Putamen (tissue), 1 donor: ENCODE results near the gene SLX4.
A peak's percentile ranks its signal among the peaks of the same experiment; 100 is the strongest.
"Not testable (repeated sequence)": the region's sequence is repeated elsewhere in the genome, so short reads cannot be mapped to it uniquely, and the experiment has no call there.

ENCODE experiments used
- DNase-seq: peaks from one replicate; pipeline ENCODE4 v3.0.0-alpha.2; 2016; ENCODE audit warnings: low spot score

The SLX4 gene, protein sequence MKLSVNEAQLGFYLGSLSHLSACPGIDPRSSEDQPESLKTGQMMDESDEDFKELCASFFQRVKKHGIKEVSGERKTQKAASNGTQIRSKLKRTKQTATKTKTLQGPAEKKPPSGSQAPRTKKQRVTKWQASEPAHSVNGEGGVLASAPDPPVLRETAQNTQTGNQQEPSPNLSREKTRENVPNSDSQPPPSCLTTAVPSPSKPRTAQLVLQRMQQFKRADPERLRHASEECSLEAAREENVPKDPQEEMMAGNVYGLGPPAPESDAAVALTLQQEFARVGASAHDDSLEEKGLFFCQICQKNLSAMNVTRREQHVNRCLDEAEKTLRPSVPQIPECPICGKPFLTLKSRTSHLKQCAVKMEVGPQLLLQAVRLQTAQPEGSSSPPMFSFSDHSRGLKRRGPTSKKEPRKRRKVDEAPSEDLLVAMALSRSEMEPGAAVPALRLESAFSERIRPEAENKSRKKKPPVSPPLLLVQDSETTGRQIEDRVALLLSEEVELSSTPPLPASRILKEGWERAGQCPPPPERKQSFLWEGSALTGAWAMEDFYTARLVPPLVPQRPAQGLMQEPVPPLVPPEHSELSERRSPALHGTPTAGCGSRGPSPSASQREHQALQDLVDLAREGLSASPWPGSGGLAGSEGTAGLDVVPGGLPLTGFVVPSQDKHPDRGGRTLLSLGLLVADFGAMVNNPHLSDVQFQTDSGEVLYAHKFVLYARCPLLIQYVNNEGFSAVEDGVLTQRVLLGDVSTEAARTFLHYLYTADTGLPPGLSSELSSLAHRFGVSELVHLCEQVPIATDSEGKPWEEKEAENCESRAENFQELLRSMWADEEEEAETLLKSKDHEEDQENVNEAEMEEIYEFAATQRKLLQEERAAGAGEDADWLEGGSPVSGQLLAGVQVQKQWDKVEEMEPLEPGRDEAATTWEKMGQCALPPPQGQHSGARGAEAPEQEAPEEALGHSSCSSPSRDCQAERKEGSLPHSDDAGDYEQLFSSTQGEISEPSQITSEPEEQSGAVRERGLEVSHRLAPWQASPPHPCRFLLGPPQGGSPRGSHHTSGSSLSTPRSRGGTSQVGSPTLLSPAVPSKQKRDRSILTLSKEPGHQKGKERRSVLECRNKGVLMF (N-terminal part only)

DNA sequence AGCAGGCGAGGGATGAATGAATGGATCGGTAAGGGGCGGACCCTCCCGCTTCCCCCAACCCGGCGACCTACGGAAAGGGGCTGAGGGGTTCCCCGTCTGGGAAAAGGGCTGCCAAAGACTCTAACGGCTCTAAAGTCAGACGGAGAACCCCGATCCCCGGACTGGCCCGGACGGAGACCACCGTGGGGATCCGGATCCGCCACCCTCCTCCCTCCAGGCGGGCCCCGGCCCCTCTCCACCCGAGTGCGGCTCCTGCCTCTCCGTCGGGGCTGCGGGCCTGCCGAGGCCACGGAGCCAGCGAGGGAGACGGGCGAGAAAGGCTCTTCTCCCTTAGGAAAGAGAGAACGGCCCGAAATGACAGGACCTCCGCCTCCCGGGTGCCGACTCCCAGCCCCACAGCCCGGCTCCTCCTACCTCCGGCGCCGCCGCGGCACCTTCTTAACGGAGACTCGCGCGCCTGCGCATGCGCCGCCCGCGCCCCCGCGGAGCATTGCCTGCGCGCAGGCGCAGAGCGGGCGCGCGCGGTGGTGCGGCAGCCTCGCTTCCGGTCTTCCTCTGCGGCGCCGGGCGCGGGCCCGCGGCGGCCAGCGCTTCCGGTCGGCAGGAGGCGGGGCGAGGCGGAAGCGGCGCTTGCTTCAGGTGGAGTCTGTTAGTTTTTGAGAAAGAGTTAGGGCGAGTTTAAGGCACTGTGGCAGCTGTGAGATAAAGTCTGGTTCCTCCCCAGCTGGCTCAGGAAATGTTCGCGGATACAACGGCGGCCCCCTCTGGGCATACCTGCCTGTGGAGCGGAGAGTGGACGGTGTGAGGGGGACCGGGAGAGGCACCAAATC lies at the start of gene SLX4:
SLX4 (minus strand) TSS at position 461 of the 830 bp plus-strand sequence. CDS start 2,642 bp downstream, outside the sequence.
- DNase-seq, result peak; percentile 89

DNA sequence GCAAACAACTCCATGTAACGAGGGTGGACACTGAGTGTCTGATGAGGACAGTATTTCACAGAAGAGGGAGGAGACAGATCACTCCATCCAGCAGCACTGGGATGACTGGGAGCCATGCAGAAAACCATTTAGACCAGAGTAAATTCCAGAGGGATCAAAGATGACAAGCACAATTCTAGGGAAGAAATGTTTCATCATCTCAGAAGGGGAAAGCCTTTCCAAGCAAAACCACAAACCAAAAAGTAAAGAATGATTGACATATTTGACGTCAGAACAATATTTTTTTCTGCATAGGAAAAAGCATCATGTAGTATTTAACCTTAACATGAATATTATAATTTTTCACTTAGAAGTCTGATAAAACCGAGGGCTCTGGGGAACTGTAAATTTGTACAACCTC lies 47.8 kb upstream of the SLX4 start:
- DNase-seq, result no peak

DNA sequence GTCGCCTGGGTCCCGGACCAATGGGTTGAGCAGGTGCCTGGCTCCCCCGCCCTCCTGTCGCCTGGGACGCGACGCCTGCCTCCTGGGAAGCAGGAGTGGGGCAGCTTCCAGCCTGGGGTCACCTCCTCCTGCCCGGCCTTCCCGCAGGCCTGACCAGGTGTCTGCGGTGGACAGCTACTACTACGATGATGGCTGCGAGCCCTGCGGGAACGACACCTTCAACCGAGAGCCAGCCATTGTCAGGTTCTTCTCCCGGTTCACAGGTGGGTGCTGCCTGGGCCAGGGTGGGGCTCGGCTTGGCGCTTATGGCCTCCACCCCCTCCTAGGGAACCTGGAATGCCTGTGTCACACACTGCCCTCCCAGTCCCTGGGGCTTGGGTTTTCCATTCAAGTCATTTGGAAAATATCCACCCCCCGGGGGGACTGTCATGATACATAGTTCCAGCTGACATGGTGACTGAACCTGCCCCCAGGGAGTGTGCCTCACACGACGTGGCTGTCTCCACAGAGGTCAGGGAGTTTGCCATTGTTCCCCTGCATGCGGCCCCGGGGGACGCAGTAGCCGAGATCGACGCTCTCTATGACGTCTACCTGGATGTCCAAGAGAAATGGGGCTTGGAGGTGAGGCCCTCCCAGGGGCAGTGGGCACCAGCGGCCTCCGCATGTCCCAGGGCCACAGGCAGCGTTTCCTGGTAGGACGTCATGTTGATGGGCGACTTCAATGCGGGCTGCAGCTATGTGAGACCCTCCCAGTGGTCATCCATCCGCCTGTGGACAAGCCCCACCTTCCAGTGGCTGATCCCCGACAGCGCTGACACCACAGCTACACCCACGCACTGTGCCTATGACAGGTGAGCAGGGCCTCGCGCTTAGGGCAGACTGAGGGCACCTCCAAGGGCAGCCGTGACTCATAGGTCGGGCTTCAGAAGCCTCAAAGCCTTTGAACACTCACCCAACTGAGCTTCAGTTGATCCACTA lies 45.4 kb upstream of the SLX4 start:
- DNase-seq, result no peak

DNA sequence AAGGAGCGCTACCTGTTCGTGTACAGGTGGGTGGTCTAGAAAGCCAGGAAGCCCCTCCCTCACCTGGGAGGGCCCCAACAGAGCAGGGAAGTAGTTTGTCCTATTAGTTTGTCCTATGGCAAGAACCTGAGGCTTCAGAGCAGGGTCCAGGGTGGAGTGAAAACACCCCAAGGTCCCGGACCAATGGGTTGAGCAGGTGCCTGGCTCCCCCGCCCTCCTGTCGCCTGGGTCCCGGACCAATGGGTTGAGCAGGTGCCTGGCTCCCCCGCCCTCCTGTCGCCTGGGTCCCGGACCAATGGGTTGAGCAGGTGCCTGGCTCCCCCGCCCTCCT lies 44.7 kb upstream of the SLX4 start:
- not testable (repeated sequence) for DNase-seq

DNA sequence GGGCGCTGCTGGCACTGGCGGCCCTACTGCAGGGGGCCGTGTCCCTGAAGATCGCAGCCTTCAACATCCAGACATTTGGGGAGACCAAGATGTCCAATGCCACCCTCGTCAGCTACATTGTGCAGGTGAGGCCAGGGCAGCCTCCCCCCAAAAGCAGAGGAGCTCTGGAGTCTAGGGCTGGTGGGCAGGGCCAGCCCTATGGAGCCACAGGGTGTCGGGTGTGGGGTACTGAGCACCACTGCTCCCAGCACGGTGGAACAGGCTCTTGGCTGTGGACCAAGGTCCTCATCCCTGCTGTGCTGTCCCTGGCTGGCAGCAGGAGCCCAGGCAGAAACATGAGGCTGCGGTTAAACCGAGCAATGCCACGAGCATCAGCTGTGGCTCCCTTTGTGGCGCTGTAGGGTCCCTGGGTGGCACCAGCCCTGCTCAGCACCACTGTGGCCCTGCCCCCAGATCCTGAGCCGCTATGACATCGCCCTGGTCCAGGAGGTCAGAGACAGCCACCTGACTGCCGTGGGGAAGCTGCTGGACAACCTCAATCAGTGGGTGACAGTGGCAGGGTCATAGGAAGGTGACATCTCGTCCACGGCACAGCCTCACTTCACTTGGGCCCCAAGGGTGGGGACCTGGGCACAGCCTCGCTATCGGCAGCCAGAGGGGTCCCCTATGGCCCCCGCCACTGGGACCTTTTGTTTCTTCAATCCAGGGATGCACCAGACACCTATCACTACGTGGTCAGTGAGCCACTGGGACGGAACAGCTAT lies 44.2 kb upstream of the SLX4 start:
- DNase-seq, result no peak

DNA sequence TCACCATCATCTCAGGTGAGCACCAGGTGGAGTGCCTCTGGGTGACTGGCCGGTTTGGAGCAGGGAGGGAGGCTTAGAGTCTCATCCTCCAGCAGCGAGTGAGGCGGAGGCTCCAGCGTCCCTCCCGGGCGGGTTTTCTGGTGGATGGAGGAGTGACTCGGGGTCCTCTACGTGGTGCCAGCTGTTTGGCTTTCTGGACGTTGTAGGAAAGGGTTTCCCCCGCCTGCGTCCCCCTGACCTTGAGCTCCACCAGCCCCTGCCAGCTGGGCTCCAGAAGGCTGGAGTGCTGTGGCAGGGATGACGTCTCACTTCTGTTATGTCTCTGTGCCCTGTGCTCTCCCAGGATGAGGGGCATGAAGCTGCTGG lies 43.6 kb upstream of the SLX4 start:
- DNase-seq, result no peak

DNA sequence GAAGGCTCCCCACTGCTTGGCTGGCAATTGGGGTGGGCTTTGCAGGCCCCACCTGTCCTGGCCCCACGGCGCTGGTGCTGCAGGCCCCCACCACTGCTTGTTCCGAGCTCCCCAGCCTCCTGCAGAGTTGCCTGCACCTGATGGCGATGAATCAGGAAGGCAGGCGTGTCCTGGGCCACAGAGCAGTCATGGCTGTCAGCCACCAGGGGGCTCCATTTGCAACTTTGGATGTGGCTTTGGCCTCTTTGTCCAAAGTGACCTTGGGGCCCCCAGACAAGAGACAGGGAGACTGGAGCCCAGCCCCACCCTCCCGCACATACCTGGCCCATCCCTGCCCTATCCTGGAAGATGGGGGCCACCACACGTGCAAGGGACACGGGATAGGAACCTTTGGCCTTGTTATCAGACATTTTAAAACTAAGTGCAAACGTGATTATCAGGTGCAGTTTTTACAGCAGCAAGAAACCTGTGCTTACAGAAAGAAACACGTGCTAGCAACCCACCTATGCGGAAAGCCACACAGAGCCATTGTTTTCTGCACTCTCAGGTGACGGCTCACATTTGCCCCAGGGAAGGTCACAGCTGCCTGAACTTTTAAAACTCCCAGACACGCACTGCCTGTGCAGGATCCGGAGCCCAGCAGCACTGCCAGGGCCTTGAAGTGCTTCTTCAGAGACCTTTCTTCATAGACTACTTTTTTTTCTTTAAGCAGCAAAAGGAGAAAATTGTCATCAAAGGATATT lies 43.0 kb upstream of the SLX4 start, which contains the start of gene DNASE1:
DNASE1 (plus strand) TSS at position 443 of the 743 bp plus-strand sequence. CDS start 683 bp downstream, outside the sequence.
- no peak for DNase-seq

DNA sequence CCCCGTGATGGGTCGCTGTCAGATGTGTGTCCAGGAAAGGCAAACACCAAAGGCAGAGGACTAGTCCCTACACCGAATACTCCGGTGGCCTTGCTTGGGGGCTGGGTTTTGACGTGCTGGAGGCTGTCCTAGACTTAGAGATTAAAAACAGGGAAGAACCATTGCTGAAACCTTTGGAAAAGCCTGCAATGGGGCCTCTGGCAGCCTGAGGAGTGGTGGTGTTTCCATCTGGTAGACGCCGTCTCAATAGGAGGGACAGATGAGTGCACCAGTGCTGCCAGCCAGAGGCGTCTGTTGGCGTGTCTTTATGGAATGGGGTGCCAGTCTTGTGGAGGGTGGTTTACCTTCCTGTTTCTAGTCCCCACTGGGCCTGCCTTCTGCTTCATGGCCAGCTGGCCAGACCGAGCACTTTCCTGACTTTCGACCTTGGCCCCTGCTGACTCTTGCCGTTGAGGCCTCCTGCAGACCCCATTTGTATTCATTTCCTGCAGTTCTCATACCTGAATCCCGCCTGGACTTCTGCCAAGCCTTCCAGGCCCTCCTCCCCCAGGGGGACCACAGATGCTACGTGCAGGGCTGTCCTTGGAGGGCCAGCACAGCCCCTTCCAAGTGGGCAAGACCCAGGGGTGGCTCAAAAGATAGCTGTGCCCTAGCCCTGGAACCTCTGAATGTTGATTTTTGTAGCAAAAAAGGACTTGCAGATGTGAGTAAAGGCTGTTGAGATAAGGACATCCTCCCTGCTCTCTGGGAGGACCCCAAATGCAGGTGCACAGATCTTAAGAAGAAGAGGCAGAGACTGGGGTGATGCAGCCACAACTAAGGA lies 41.2 kb upstream of the SLX4 start:
- no peak for DNase-seq

DNA sequence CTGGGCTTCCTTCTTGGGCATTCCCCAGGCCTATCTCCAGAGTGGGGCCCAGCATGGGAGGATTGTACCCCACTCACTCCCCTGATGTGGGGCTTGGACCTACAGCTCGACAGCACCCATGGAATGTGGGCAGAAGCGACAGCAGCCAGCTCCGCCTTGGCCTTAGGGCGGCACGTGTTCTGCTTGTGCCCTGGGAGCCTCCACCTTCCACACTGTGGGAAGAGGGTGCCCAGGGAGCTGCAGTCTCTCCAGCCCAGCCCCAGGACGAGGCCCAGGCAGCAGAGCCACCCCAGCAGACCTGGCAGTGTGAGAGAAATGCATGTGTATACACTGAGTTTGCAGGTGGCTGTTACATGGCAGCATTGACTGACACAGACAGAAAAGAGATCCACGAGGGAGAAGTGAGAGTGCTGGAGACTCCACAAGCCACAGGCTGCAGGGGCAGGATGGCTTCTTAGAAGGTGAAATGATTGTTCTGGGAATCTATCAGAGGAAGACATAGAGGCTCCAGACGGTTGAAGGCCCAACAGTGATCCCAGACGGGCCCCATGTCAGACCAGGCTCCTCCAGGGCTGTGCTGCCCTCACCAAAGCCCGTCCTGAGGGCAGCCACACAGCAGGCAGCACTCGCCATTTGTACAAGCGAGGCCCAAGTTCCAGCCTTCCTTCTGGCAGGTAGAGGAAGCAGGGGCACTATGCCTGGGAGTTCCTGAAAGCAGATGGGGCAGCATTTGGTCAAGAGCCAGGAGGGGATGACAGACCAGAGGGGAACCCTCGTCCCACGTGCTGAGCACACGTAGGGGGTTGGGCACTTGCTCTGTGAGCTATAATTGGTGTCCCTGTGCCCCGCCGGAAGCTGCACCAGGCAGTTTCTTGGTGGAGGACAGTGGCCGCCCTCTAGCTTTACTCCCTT lies 40.3 kb upstream of the SLX4 start:
- no peak for DNase-seq

DNA sequence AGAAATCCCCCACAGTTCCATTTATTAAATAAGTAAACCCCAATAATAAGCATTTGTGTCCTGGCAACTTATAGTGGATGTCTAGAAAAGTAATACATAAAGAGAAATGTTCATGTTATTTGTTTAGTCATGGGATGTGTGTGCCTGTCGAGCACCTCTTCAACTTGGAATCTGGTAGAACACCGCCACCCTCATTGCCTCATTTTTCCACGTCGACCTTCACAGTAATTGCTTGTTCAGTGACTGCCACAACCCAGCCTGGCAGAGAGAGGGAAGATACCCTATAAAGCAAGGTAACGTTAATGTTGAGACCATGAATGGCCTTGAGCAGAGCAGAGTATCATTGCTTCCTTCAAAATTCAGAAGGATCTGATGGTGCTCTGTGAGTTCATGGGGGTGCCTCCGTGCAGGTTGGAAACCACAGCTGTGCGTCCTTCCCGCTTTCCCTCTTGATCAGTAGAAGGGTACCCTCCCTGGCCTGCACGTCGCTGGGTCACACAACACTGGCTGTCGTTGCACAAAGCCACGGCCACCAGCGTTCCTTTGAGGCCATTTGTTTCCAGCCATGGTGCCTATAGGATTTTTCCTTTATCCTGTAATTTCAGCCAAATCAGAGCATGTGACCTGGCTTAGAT lies 39.3 kb upstream of the SLX4 start:
- no peak for DNase-seq

DNA sequence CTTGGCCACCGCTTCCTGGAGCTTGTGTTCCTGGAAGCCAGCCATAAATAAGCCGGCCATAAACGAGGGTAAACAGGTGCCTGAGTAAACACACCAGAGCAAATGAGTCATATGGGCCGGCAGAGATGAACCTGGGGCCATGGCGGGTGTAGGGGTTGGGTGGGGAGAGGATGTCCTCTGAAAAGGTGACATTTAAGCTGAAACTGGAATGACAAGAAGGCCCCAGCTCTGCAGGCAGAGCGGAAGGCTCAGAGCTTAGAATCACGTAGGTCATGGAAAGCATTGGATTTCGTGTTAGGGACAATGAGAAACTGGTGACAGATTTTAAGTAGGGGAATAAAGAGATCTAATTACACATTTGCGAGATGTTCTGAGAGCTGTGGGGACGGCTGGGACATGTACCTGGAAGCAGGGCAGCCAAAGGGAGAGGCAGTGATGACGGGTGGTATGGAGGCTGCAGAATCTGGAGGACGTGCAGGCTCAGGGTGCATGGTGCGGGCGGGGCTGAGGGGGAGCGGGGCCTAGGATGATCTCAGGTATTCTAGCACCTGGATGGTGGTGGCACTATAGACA lies 35.0 kb upstream of the SLX4 start:
- no peak for DNase-seq

DNA sequence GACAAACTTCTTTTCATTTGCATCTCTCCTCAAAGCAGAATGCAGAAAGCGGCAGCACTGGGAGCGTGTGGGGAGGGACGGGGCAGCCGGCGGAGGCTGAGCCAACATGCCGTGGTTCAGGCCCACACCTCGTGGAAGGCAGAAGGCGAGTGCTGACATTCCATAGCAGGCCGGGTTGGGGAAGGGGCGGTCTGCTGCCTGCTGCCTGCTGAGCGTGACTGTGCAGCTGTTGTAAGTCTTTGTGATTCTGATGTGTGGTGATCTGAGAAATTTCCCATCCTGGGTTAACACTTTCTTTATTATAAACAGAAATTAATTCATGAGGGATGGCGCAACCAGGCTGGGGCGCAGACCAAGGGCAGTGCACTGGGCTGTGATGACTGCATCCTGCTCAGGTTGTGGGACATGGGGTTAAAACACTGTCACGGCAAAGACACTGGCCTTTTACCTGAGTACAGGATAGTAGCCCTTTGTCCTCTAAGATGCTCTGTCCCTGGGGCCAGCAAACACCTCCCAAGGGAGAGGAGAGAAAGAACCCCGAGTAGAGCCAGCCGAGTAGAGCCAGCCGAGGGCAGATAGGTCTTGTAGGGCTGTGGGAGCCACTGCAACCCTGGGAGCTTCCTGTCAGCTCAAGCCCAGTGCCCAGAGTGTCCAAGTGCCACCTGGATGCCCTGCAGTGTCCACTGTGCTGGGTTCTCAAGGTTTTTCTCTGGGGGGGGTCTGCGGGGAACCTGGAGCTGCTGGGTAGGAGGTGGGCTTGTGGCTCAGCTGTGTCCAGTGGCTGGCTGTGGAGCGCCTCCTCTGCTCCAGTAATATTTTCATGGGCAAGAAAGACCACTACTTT lies 34.3 kb upstream of the SLX4 start:
- DNase-seq, result no peak

DNA sequence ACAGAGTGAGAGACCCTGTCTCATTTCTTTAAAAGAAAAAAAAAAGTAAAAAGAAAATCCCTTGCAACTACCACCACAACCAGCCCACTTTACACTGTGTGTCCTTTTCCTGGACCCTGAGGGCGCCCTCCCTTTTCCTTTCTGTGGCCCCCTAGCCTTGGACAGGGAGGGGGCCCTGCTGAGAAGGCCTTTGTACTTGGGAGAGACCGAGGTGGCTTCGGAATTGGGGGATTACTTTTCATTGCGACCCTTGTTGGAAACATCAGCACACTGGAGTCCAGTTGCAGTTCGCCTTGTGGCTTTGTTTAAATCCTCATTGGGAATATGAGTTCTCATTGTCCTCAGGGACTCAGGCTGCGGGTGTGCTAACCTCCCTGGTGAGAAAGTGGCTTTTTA lies 33.7 kb upstream of the SLX4 start:
- no peak for DNase-seq

DNA sequence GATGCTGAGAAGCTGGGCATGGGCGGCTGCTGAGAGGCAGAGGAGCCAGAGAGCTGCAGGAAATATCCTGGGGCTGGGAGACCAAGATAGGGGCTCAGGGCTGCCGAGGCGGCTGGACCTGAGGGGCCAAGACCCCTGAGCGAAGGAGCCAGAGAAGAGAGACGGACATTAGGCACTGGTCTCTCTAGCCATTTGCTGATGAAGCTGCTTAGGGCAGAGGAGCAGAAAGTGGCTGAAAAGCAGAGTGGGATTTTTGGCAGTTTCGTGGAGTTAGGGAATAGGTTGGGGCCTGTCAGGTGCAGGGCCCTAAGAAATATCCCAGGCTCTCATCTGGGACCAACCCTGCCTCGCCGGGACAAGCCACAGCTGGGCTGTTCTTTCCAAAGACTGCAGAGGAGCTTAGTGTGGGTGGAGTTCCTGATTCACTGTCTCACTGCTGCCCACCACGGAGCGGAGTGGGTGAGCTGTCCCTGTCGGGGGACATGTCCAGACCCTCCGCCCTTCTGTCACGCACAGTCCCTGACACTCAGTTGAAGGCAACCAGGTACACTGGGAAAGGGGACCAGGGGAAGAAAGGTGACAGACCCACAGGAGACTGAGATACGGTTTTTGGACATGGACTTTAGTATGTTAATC lies 31.8 kb upstream of the SLX4 start:
- DNase-seq, result no peak
